OCI-LY7 (cell line): ENCODE results near the gene FCSK. TPM values are rescaled to one million over a fixed set of nuclear protein-coding genes. Genes with fewer than 3 reads are reported as not detected.

ENCODE experiments used
- BruUV-seq: library from RNA; stranded (reverse); fragments of 400-500 nt; replicated peaks from 2 replicates; lab custom pipeline; 2021; lab: Mats Ljungman, UMichigan
- CTCF ChIA-PET: fragments of 300-600 bp; sonication (Branson Sonifier 250); formaldehyde crosslinking; loops from one replicate; lab custom pipeline; 2022; ENCODE audit warnings: antibody characterized with exemption; ENCODE audit not compliant: unreplicated experiment; lab: Charles Lee
- POLR2A ChIA-PET: fragments of 300-600 bp; sonication (Branson Sonifier 250); formaldehyde crosslinking; loops from one replicate; lab custom pipeline; 2022; ENCODE audit warnings: antibody characterized with exemption; lab: Charles Lee
- DNase-seq: peaks from one replicate; pipeline ENCODE4 v3.0.0-alpha.2; 2015; ENCODE audit warnings: low spot score
- H2AFZ ChIP-seq: fragments of 200-600 bp; sonication (generic), shearing (Covaris generic); 2 replicates; pipeline ENCODE4 v1.6.1; 2014; ENCODE audit warnings: mild to moderate bottlenecking, antibody characterized with exemption, low read length, moderate library complexity
- H3K27ac ChIP-seq: fragments of 200-600 bp; sonication (generic); 2 replicates; pipeline ENCODE4 v1.5.1; 2014; ENCODE audit warnings: mixed run types, low read depth, mild to moderate bottlenecking, moderate library complexity, low read length, inconsistent platforms; ENCODE audit not compliant: poor library complexity, severe bottlenecking
- H3K36me3 ChIP-seq: fragments of 200-600 bp; sonication (generic); 2 replicates; pipeline ENCODE4 v1.6.1; 2014; ENCODE audit warnings: mild to moderate bottlenecking, antibody characterized with exemption, low read length, moderate library complexity, mixed read lengths; ENCODE audit not compliant: insufficient read depth
- H3K4me1 ChIP-seq: fragments of 200-600 bp; sonication (generic); 2 replicates; pipeline ENCODE4 v1.5.1; 2014; ENCODE audit warnings: mild to moderate bottlenecking, low read length; ENCODE audit not compliant: insufficient read depth, poor library complexity, severe bottlenecking
- H3K4me2 ChIP-seq: fragments of 200-600 bp; sonication (generic); 2 replicates; pipeline ENCODE4 v1.6.1; 2014; ENCODE audit warnings: mild to moderate bottlenecking, low read length
- H3K4me3 ChIP-seq: fragments of 200-600 bp; sonication (generic); 2 replicates; pipeline ENCODE4 v1.5.1; 2014; ENCODE audit warnings: mild to moderate bottlenecking, low read depth, low read length; ENCODE audit not compliant: poor library complexity, severe bottlenecking
- H3K79me2 ChIP-seq: fragments of 200-600 bp; sonication (generic); 2 replicates; pipeline ENCODE4 v1.6.1; 2016; ENCODE audit warnings: low read depth, mild to moderate bottlenecking, low read length, moderate library complexity, mixed read lengths; ENCODE audit not compliant: insufficient read depth
- H3K9me2 ChIP-seq: fragments of 200-600 bp; sonication (generic); 2 replicates; pipeline ENCODE4 v1.6.1; 2016; ENCODE audit warnings: mild to moderate bottlenecking, low read length, mixed read lengths; ENCODE audit not compliant: insufficient read depth
- H3K9me3 ChIP-seq: fragments of 200-600 bp; sonication (generic); 2 replicates; pipeline ENCODE4 v1.6.1; 2014; ENCODE audit warnings: mild to moderate bottlenecking, mixed run types, low read length, mixed read lengths
- H4K20me1 ChIP-seq: fragments of 200-600 bp; sonication (generic); 2 replicates; pipeline ENCODE4 v1.6.1; 2014; ENCODE audit warnings: mild to moderate bottlenecking, antibody characterized with exemption, low read length, moderate library complexity, mixed read lengths; ENCODE audit not compliant: insufficient read depth
- EZH2phosphoT487 ChIP-seq: fragments of 200-600 bp; sonication (generic); IDR thresholded peaks from 2 replicates; pipeline ENCODE4 v1.6.1; 2018; ENCODE audit warnings: low read depth, borderline replicate concordance, mild to moderate bottlenecking, mixed run types, antibody characterized with exemption, low read length, moderate library complexity, mixed read lengths
- intact Hi-C: fragments of 100-400 bp; cut with micrococcal nuclease; formaldehyde crosslinking; loops from one replicate; pipeline ENCODE4 v1.10.0; 2022; ENCODE audit not compliant: unreplicated experiment
- small RNA-seq: library from RNA; depleted of rRNA; stranded (forward); fragments of <200 nt; gene quantifications from one replicate; pipeline ENCODE3, GENCODE V24; 2014
- total RNA-seq, 2 experiments: library from RNA; depleted of rRNA in 1 of 2; stranded (reverse); fragments of >200 nt in 1 of 2; shearing (Covaris generic) in 1 of 2; gene quantifications; 2 replicates each; pipeline ENCODE4 v1.2.3, GENCODE V29; 2014 to 2022
- TF ChIP-seq, protein P1 (sequence below): fragments of 200-600 bp; sonication (generic); conservative IDR thresholded peaks from 2 replicates; pipeline ENCODE4 v1.5.1; 2014; ENCODE audit warnings: mild to moderate bottlenecking, antibody characterized with exemption, low read length, moderate library complexity, mixed read lengths

The FCSK gene
- total RNA-seq, 2 experiments from 2014 or later = 6.8 to 14.3 TPM

DNA sequence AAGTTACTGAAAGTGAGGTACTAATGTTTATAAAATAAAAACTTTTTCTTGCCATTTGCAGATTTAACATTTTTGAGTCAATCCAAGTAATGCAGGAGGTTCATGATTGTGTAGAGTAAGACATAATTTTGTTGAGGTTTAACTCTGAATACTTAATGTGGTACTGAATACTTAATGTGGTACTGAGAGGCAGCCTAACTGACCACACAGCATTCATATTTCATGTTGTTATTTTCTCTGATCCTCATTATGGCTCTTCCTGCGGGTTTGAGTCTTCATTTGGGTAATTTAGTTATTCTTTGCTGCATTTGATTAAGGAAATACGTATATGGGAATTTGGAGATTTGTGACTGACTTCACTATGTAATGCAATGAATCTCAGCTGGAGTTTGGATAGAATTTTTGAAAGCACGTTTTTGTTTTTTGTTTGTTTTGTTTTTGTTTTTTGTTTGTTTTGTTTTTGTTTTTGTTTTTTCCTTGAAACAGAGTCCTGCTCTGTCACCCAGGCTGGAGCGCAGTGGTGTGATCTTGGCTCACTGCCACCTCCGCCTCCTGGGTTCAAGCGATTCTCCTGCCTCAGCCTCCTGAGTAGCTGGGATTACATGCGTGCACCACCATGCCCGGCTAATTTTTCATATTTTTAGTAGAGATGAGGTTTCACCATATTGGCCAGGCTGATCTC, 73.1 kb downstream of the FCSK start:
- Histone ChIP-seq H3K9me3 (no peaks in the 10 kb centered on the region), H2AFZ (no peak overlapping the region), H3K9me2 (no peaks in the 10 kb centered on the region), H3K27ac (no peak overlapping the region), H3K4me3 (peak overlapping the region; percentile 99), H3K36me3 (peaks cover 83% of the 10 kb centered on the region), H3K4me2 (peak overlapping the region; percentile 87), H4K20me1 (peaks cover 40% of the 10 kb centered on the region), H3K4me1 (peaks cover 39% of the 10 kb centered on the region), H3K79me2 (peaks cover 94% of the 10 kb centered on the region)
- no peak for DNase-seq
- CTCF ChIA-PET = no interaction called here
- TF ChIP-seq, protein P1, sequence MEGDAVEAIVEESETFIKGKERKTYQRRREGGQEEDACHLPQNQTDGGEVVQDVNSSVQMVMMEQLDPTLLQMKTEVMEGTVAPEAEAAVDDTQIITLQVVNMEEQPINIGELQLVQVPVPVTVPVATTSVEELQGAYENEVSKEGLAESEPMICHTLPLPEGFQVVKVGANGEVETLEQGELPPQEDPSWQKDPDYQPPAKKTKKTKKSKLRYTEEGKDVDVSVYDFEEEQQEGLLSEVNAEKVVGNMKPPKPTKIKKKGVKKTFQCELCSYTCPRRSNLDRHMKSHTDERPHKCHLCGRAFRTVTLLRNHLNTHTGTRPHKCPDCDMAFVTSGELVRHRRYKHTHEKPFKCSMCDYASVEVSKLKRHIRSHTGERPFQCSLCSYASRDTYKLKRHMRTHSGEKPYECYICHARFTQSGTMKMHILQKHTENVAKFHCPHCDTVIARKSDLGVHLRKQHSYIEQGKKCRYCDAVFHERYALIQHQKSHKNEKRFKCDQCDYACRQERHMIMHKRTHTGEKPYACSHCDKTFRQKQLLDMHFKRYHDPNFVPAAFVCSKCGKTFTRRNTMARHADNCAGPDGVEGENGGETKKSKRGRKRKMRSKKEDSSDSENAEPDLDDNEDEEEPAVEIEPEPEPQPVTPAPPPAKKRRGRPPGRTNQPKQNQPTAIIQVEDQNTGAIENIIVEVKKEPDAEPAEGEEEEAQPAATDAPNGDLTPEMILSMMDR = no peak
- TF ChIP-seq EZH2phosphoT487 = no peak
- intact Hi-C loops = loop anchor here (10.0 kb wide), 1 partner anchor 963 kb away; the partner anchor contains the start of gene NFAT5
- BruUV-seq = no TSS peak
- POLR2A ChIA-PET = interaction anchor here (0.5 to 0.7 kb wide), 2 partner anchors 1233 to 1257 kb away, joined by 3 to 4 read pairs; no protein-coding TSS in a partner anchor

DNA sequence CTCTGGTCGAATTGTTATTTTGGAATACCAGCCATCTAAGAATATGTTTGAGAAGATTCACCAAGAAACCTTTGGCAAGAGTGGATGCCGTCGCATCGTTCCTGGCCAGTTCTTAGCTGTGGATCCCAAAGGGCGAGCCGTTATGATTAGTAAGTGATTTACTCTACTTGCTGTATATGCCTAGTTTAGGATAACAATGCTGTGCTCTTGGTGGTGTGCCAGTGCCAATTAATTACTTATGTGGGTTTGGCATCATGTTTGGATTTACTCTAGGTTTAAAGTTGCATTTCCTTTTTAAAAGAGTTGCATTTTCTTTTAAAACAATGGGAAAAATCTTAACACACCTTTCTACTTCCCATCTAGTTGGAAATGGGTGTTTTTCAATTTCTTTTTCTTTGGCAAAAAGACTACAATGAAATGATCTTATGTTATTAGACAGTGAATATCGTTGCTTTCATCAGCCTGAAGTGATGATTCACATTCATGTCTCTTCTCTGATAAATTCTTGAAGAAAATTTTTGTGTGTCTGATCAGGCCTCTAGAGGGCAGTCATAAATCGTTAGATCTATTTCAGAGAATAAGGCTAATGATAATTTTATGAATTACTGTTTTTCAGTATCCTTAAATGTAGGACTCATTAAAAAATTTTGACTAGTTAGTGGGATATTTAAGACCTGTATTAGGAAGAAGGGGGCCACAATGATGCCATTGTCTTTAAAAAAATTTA, 74.8 kb downstream of the FCSK start:
- intact Hi-C loops = loop anchor here (10.0 kb wide), 1 partner anchor 964 kb away; the partner anchor contains the start of gene NFAT5
- TF ChIP-seq, protein P1 = peak; percentile 85
- TF ChIP-seq EZH2phosphoT487 = no peak
- H2AFZ ChIP-seq = no peak overlapping the region
- no peaks in the 10 kb centered on the region for H3K9me2 ChIP-seq
- H3K4me2 ChIP-seq = peak overlapping the region; percentile 22
- peaks cover 96% of the 10 kb centered on the region for H3K36me3 ChIP-seq
- POLR2A ChIA-PET = interaction anchor here (0.7 kb wide), 2 partner anchors 30 to 241 kb away, joined by 3 to 4 read pairs; no protein-coding TSS in a partner anchor
- DNase-seq = peak; percentile 54
- BruUV-seq = no TSS peak
- H3K79me2 ChIP-seq = peaks cover 97% of the 10 kb centered on the region
- H3K9me3 ChIP-seq = no peaks in the 10 kb centered on the region
- no peak overlapping the region for H3K27ac ChIP-seq
- peak overlapping the region; percentile 28 for H3K4me3 ChIP-seq
- H4K20me1 ChIP-seq = peaks cover 57% of the 10 kb centered on the region
- peaks cover 38% of the 10 kb centered on the region for H3K4me1 ChIP-seq
- CTCF ChIA-PET = no interaction called here

Small RNAs within 50 kb of the gene (small RNA-seq; reads per million reads assigned to genes)
- 0.36 reads per million for gene RNU6-23P
- not detected for gene RPS27P26
- 38.6 reads per million, percentile 98 among the genes with 10 or more reads in this experiment for gene SNORD111B

Other genes starting within 250 kb of the FCSK start
- 30.8 and 36.8 TPM in 2 replicates for gene EXOSC6, start 202.7 kb upstream of the FCSK start, total RNA-seq (2014; rRNA removed; shearing (Covaris generic))
- 36.1 and 36.3 TPM in 2 replicates for gene EXOSC6, start 202.7 kb upstream of the FCSK start, total RNA-seq (2022)
- gene AARS1, start 165.1 kb upstream of the FCSK start, total RNA-seq (2014; rRNA removed; shearing (Covaris generic)) = 182 and 185 TPM in 2 replicates
- 259 and 272 TPM in 2 replicates for gene AARS1, start 165.1 kb upstream of the FCSK start, total RNA-seq (2022)
- 18.7 and 22.4 TPM in 2 replicates for gene DDX19B, start 155.4 kb upstream of the FCSK start, total RNA-seq (2014; rRNA removed; shearing (Covaris generic))
- 20.7 and 22.8 TPM in 2 replicates for gene DDX19B, start 155.4 kb upstream of the FCSK start, total RNA-seq (2022)
- gene DDX19A, start 107.7 kb upstream of the FCSK start, total RNA-seq (2014; rRNA removed; shearing (Covaris generic)) = 50.3 and 51.6 TPM in 2 replicates
- gene DDX19A, start 107.7 kb upstream of the FCSK start, total RNA-seq (2022) = 40.2 and 41.5 TPM in 2 replicates
- 42.6 and 44.6 TPM in 2 replicates for gene ST3GAL2, start 15.5 kb upstream of the FCSK start, total RNA-seq (2014; rRNA removed; shearing (Covaris generic))
- gene ST3GAL2, start 15.5 kb upstream of the FCSK start, total RNA-seq (2022) = 48.5 and 61.0 TPM in 2 replicates
- 41.9 and 48.8 TPM in 2 replicates for gene COG4, start 69.0 kb downstream of the FCSK start, total RNA-seq (2014; rRNA removed; shearing (Covaris generic))
- gene COG4, start 69.0 kb downstream of the FCSK start, total RNA-seq (2022) = 91.6 and 100 TPM in 2 replicates
- gene SF3B3, start 69.2 kb downstream of the FCSK start, total RNA-seq (2014; rRNA removed; shearing (Covaris generic)) = 140 and 195 TPM in 2 replicates
- 406 and 441 TPM in 2 replicates for gene SF3B3, start 69.2 kb downstream of the FCSK start, total RNA-seq (2022)
- gene IL34, start 192.0 kb downstream of the FCSK start, total RNA-seq (2014; rRNA removed; shearing (Covaris generic)) = not detected in 2 replicates
- not detected in 2 replicates for gene IL34, start 192.0 kb downstream of the FCSK start, total RNA-seq (2022)
- gene MTSS2, start 231.5 kb downstream of the FCSK start, total RNA-seq (2014; rRNA removed; shearing (Covaris generic)) = 0.05 and 0.19 TPM in 2 replicates
- gene MTSS2, start 231.5 kb downstream of the FCSK start, total RNA-seq (2022) = 0.17 and 0.33 TPM in 2 replicates